ENCODE results near the gene RIT2.
"Not testable (repeated sequence)": the region's sequence is repeated elsewhere in the genome, so short reads cannot be mapped to it uniquely, and the experiment has no call there.

- TF ChIP-seq CTCF (IDR thresholded peaks at IDR 0.05); E2F6 (IDR thresholded peaks at IDR 0.05; ENCODE audit: borderline replicate concordance, low read depth); ELK1 (IDR thresholded peaks at IDR 0.05; ENCODE audit: low read depth, low read length); EP300 (IDR thresholded peaks at IDR 0.05); SMC3 (IDR thresholded peaks at IDR 0.05); RAD21 (conservative IDR thresholded peaks at IDR 0.05 in 1 of 2, IDR thresholded peaks at IDR 0.05 in 1 of 2); POLR2A (IDR thresholded peaks at IDR 0.05; ENCODE audit: low read length); MAZ (IDR thresholded peaks at IDR 0.05; ENCODE audit: borderline replicate concordance, low read depth, low read length); HOXA7 (CRISPR knock-in tag; IDR thresholded peaks at IDR 0.05); RCOR1 (IDR thresholded peaks at IDR 0.05; ENCODE audit: low read depth, low read length): not testable (repeated sequence)
Measured at GRCh38 chr18:42741299-42741698, 374.2 kb downstream of the RIT2 start.
